Measurements from ENCODE around the gene RBMS1. TPM values are rescaled to one million over a fixed set of nuclear protein-coding genes. Genes with fewer than 3 reads are reported as not detected.

Gene RBMS1
- total and polyA plus RNA-seq, 2 experiments from 2014 or later: 55.5 to 94.8 TPM

DNA sequence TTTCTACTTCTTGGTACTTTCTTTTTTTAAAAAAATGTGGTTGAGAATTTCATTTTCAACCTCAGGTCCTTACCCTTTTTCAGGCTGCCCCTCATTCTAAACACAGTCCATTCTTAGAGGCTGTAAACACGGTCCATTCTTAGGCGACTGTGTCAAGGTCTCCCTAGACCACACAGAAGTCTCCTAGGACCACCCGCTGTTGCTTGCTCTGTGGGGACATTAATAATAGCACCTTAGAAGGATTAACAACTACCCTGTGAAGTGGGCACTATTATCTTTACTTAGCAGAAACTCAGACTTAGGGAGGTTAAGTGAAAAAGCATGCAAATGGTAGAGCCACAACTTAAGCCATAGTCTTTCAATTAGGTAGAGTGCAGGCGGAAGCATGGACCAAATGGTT is 91.7 kb downstream of the RBMS1 start:
- Histone ChIP-seq H3K36me3 (ENCODE audit: insufficient read depth) (no peaks in the 10 kb centered on the region), H3K27ac (ENCODE audit: low read depth) (no peak overlapping the region), H3K4me3 (no peak overlapping the region), H3K79me2 (replicated peaks; ENCODE audit: insufficient read depth) (peaks cover 86% of the 10 kb centered on the region), H3K27me3 (ENCODE audit: insufficient read depth) (peaks cover 44% of the 10 kb centered on the region), H3K4me2 (peak overlapping the region; percentile 48), H3K4me1 (ENCODE audit: insufficient read depth) (peaks cover 79% of the 10 kb centered on the region), H3F3A (replicated peaks; ENCODE audit: low read depth) (0 out of 2 replicates have a peak, but pooled peaks cover 3% of the 10 kb centered on the region), H3K9me2 (ENCODE audit: insufficient read depth) (no peaks in the 10 kb centered on the region), H4K20me1 (replicated peaks; ENCODE audit: insufficient read depth) (peaks cover 26% of the 10 kb centered on the region), H2AFZ (no peak overlapping the region)
- H3K27ac Mint-ChIP-seq: no peak overlapping the region
- no peak for TF ChIP-seq STAT1 (IDR thresholded peaks at IDR 0.05; ENCODE audit: unreplicated experiment)
- TF ChIP-seq NANOG (IDR thresholded peaks at IDR 0.05; ENCODE audit: borderline replicate concordance): no peak
- TF ChIP-seq, protein P1, sequence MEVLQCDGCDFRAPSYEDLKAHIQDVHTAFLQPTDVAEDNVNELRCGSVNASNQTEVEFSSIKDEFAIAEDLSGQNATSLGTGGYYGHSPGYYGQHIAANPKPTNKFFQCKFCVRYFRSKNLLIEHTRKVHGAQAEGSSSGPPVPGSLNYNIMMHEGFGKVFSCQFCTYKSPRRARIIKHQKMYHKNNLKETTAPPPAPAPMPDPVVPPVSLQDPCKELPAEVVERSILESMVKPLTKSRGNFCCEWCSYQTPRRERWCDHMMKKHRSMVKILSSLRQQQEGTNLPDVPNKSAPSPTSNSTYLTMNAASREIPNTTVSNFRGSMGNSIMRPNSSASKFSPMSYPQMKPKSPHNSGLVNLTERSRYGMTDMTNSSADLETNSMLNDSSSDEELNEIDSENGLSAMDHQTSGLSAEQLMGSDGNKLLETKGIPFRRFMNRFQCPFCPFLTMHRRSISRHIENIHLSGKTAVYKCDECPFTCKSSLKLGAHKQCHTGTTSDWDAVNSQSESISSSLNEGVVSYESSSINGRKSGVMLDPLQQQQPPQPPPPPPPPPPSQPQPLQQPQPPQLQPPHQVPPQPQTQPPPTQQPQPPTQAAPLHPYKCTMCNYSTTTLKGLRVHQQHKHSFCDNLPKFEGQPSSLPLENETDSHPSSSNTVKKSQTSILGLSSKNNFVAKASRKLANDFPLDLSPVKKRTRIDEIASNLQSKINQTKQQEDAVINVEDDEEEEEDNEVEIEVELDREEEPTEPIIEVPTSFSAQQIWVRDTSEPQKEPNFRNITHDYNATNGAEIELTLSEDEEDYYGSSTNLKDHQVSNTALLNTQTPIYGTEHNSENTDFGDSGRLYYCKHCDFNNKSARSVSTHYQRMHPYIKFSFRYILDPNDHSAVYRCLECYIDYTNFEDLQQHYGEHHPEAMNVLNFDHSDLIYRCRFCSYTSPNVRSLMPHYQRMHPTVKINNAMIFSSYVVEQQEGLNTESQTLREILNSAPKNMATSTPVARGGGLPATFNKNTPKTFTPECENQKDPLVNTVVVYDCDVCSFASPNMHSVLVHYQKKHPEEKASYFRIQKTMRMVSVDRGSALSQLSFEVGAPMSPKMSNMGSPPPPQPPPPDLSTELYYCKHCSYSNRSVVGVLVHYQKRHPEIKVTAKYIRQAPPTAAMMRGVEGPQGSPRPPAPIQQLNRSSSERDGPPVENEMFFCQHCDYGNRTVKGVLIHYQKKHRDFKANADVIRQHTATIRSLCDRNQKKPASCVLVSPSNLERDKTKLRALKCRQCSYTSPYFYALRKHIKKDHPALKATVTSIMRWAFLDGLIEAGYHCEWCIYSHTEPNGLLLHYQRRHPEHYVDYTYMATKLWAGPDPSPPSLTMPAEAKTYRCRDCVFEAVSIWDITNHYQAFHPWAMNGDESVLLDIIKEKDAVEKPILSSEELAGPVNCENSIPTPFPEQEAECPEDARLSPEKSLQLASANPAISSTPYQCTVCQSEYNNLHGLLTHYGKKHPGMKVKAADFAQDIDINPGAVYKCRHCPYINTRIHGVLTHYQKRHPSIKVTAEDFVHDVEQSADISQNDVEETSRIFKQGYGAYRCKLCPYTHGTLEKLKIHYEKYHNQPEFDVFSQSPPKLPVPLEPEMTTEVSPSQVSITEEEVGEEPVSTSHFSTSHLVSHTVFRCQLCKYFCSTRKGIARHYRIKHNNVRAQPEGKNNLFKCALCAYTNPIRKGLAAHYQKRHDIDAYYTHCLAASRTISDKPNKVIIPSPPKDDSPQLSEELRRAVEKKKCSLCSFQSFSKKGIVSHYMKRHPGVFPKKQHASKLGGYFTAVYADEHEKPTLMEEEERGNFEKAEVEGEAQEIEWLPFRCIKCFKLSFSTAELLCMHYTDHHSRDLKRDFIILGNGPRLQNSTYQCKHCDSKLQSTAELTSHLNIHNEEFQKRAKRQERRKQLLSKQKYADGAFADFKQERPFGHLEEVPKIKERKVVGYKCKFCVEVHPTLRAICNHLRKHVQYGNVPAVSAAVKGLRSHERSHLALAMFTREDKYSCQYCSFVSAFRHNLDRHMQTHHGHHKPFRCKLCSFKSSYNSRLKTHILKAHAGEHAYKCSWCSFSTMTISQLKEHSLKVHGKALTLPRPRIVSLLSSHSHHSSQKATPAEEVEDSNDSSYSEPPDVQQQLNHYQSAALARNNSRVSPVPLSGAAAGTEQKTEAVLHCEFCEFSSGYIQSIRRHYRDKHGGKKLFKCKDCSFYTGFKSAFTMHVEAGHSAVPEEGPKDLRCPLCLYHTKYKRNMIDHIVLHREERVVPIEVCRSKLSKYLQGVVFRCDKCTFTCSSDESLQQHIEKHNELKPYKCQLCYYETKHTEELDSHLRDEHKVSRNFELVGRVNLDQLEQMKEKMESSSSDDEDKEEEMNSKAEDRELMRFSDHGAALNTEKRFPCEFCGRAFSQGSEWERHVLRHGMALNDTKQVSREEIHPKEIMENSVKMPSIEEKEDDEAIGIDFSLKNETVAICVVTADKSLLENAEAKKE (CRISPR knock-in tag; IDR thresholded peaks at IDR 0.05): no peak
- no peak for TF ChIP-seq ZNF331 (CRISPR knock-in tag; IDR thresholded peaks at IDR 0.05; ENCODE audit: low read depth)
- no peak for TF ChIP-seq EZH2phosphoT487 (IDR thresholded peaks at IDR 0.05; ENCODE audit: unreplicated experiment)
- TF ChIP-seq CTCF (conservative IDR thresholded peaks at IDR 0.05; ENCODE audit: low read depth in 2 of 2): no peak
- TF ChIP-seq JUNB (IDR thresholded peaks at IDR 0.05; ENCODE audit: unreplicated experiment): no peak
- TF ChIP-seq ZNF114 (CRISPR knock-in tag; IDR thresholded peaks at IDR 0.05): no peak
- TF ChIP-seq, protein P2, sequence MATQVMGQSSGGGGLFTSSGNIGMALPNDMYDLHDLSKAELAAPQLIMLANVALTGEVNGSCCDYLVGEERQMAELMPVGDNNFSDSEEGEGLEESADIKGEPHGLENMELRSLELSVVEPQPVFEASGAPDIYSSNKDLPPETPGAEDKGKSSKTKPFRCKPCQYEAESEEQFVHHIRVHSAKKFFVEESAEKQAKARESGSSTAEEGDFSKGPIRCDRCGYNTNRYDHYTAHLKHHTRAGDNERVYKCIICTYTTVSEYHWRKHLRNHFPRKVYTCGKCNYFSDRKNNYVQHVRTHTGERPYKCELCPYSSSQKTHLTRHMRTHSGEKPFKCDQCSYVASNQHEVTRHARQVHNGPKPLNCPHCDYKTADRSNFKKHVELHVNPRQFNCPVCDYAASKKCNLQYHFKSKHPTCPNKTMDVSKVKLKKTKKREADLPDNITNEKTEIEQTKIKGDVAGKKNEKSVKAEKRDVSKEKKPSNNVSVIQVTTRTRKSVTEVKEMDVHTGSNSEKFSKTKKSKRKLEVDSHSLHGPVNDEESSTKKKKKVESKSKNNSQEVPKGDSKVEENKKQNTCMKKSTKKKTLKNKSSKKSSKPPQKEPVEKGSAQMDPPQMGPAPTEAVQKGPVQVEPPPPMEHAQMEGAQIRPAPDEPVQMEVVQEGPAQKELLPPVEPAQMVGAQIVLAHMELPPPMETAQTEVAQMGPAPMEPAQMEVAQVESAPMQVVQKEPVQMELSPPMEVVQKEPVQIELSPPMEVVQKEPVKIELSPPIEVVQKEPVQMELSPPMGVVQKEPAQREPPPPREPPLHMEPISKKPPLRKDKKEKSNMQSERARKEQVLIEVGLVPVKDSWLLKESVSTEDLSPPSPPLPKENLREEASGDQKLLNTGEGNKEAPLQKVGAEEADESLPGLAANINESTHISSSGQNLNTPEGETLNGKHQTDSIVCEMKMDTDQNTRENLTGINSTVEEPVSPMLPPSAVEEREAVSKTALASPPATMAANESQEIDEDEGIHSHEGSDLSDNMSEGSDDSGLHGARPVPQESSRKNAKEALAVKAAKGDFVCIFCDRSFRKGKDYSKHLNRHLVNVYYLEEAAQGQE (IDR thresholded peaks at IDR 0.05; ENCODE audit: unreplicated experiment): no peak
- no peak for TF ChIP-seq ETS1 (IDR thresholded peaks at IDR 0.05)
- no peak for TF ChIP-seq POLR2AphosphoS5 (IDR thresholded peaks at IDR 0.05; ENCODE audit: low read depth)
- no peak for TF ChIP-seq EZH2 (IDR thresholded peaks at IDR 0.05; ENCODE audit: low read depth, unreplicated experiment)
- TF ChIP-seq CREB1 (CRISPR knock-in tag; IDR thresholded peaks at IDR 0.05; ENCODE audit: low read depth): no peak
- H3K27me3 Mint-ChIP-seq (ENCODE audit: insufficient read depth, low read depth, poor library complexity): peaks cover 23% of the 10 kb centered on the region
- no peak overlapping the region for H3K4me3 Mint-ChIP-seq
- peaks cover 41% of the 10 kb centered on the region for H3K4me1 Mint-ChIP-seq
- DNase-seq (ENCODE audit: low spot score) (peak; percentile 22), ATAC-seq (peak; percentile 7; the same call in 2 of the 3 replicates)
- no peaks in the 10 kb centered on the region; the same call in 2 of the 3 replicates for H3K9me3 Mint-ChIP-seq
- no peaks in the 10 kb centered on the region for H3K36me3 Mint-ChIP-seq (ENCODE audit: low read depth)

All from GM23338 (cell line).